Keratinocyte (primary cell): ENCODE data around the gene CPNE1.

Experiments
- EZH2 ChIP-seq: IDR thresholded peaks from one replicate; pipeline ENCODE4 v1.6.1; 2012; ENCODE audit warnings: inconsistent platforms, mild to moderate bottlenecking, low read length, moderate library complexity
- TF ChIP-seq, protein P1 (sequence below), 3 experiments: IDR thresholded peaks in 1 of 3; conservative IDR thresholded peaks in 1 of 3; optimal IDR thresholded peaks in 1 of 3; 2 replicates in 2 of 3; 3 replicates in 1 of 3; pipeline versions ENCODE3 to v1.5.1; 2011; ENCODE audit warnings: low read length in 3 of 3, mild to moderate bottlenecking in 3 of 3, moderate library complexity in 2 of 3, control low read depth in 1 of 3, inconsistent platforms in 1 of 3; ENCODE audit not compliant: insufficient read depth in 2 of 3; ENCODE audit errors: extremely low read depth in 1 of 3

DNA sequence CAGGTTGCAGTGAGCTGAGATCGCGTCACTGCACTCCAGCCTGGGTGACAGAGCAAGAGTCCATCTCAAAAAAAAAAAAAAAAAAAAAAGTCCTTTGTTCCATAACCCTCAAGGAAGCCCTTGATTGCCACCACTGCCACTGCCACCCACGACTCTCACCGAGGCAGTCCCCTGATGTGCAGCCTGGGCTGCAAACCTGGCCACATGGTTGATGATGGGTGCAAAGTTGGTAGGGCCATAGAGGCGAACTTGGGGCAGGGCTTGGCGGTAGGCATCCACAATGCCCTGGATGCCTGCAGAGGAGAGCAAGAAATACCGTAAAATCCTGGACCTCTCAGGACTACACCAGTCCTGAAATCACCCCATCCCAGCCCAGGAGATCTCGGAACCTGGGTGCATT, 37.6 kb downstream of the CPNE1 start:
- TF ChIP-seq, protein P1, sequence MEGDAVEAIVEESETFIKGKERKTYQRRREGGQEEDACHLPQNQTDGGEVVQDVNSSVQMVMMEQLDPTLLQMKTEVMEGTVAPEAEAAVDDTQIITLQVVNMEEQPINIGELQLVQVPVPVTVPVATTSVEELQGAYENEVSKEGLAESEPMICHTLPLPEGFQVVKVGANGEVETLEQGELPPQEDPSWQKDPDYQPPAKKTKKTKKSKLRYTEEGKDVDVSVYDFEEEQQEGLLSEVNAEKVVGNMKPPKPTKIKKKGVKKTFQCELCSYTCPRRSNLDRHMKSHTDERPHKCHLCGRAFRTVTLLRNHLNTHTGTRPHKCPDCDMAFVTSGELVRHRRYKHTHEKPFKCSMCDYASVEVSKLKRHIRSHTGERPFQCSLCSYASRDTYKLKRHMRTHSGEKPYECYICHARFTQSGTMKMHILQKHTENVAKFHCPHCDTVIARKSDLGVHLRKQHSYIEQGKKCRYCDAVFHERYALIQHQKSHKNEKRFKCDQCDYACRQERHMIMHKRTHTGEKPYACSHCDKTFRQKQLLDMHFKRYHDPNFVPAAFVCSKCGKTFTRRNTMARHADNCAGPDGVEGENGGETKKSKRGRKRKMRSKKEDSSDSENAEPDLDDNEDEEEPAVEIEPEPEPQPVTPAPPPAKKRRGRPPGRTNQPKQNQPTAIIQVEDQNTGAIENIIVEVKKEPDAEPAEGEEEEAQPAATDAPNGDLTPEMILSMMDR (optimal IDR thresholded peaks at IDR 0.05 in 1 of 3, IDR thresholded peaks at IDR 0.05 in 1 of 3, conservative IDR thresholded peaks at IDR 0.05 in 1 of 3; ENCODE audit: extremely low read depth in 1 of 3, insufficient read depth in 2 of 3, low read length in 3 of 3): no peak
- TF ChIP-seq EZH2: no peak
